Testis (tissue), 2 donors: Measurements from ENCODE around the gene BCKDHB.

ENCODE experiments used
- CTCF ChIP-seq, 3 experiments: fragments of 450-650 bp in 2 of 3; fragments of 200-600 bp in 1 of 3; sonication (generic) in 1 of 3; IDR thresholded peaks; one replicate each; pipeline ENCODE4 v1.5.1; 2016 to 2019; ENCODE audit warnings: antibody characterized with exemption in 3 of 3, mild to moderate bottlenecking in 2 of 3, moderate library complexity in 1 of 3
- POLR2A ChIP-seq: fragments of 450-650 bp; IDR thresholded peaks from one replicate; pipeline ENCODE4 v1.6.1; 2017; ENCODE audit warnings: antibody characterized with exemption, mild to moderate bottlenecking, moderate library complexity

- no peak for TF ChIP-seq CTCF (IDR thresholded peaks at IDR 0.05)
- no peak for TF ChIP-seq POLR2A
These were observed 257.7 kb downstream of the BCKDHB start for GRCh38 chr6:80364149-80364548.
